COR-L47 (cell line): ENCODE data around the gene IQCH.

Experiments used
- DNase-seq: peaks from one replicate; lab custom pipeline; 2025; lab: John Stamatoyannopoulos, UW

Gene IQCH

GRCh38 chr15:67501177-67501835 lies 246.7 kb downstream of the IQCH start:
- DNase-seq = peak; percentile 26

GRCh38 chr15:67501836-67502461 lies 247.4 kb downstream of the IQCH start:
- DNase-seq = peak; percentile 33

GRCh38 chr15:67504056-67504455 lies 249.5 kb downstream of the IQCH start:
- no peak for DNase-seq

GRCh38 chr15:67504796-67505195 lies 250.2 kb downstream of the IQCH start:
- no peak for DNase-seq

- no peak for DNase-seq
These were observed 251.3 kb downstream of the IQCH start for GRCh38 chr15:67505675-67506572.

GRCh38 chr15:67506775-67507747 lies 252.5 kb downstream of the IQCH start:
- DNase-seq = no peak

GRCh38 chr15:67508407-67508806 lies 253.8 kb downstream of the IQCH start:
- no peak for DNase-seq

GRCh38 chr15:67509918-67510317 lies 255.3 kb downstream of the IQCH start:
- no peak for DNase-seq

- DNase-seq = no peak
These were observed 256.1 kb downstream of the IQCH start for GRCh38 chr15:67510597-67511190.

GRCh38 chr15:67511606-67512005 lies 257.0 kb downstream of the IQCH start:
- DNase-seq = no peak

- DNase-seq = no peak
These were observed 257.6 kb downstream of the IQCH start for GRCh38 chr15:67512140-67512539.

GRCh38 chr15:67512933-67513714 lies 258.5 kb downstream of the IQCH start:
- no peak for DNase-seq

- no peak for DNase-seq
These were observed 260.5 kb downstream of the IQCH start for GRCh38 chr15:67515090-67515489.

- no peak for DNase-seq
These were observed 261.0 kb downstream of the IQCH start for GRCh38 chr15:67515557-67515956.

GRCh38 chr15:67520321-67521028 lies 265.9 kb downstream of the IQCH start:
- no peak for DNase-seq

GRCh38 chr15:67521029-67521782 lies 266.6 kb downstream of the IQCH start, which contains the start of gene C15orf61:
TSS of gene C15orf61 (plus strand) at chr15:67521131. CDS start at chr15:67521249, 118 bp downstream.
- peak; percentile 89 for DNase-seq

GRCh38 chr15:67521783-67522568 lies 267.4 kb downstream of the IQCH start:
- DNase-seq = no peak

- DNase-seq = no peak
These were observed 268.7 kb downstream of the IQCH start for GRCh38 chr15:67523330-67523729.
